Progenitor cell of endocrine pancreas (in vitro differentiated cells): Measurements from ENCODE around the gene DBF4B. TPM values are rescaled to one million over a fixed set of nuclear protein-coding genes. Genes with fewer than 3 reads are reported as not detected.

ENCODE experiments used
- DNase-seq: peaks from one replicate; pipeline ENCODE4 v3.0.0; 2021; ENCODE audit warnings: low spot score; ENCODE audit not compliant: unreplicated experiment
- H3K27ac Mint-ChIP-seq: 2 replicates; pipeline ENCODE4 v1.8.0; 2021; ENCODE audit warnings: mild to moderate bottlenecking, moderate library complexity, mixed read lengths
- H3K27me3 Mint-ChIP-seq: 2 replicates; pipeline ENCODE4 v1.8.0; 2021; ENCODE audit warnings: mixed read lengths
- H3K36me3 Mint-ChIP-seq: 2 replicates; pipeline ENCODE4 v1.8.0; 2022; ENCODE audit warnings: mixed read lengths; ENCODE audit not compliant: insufficient read depth
- H3K4me1 Mint-ChIP-seq: 2 replicates; pipeline ENCODE4 v1.8.0; 2021; ENCODE audit warnings: low read depth, mixed read lengths
- H3K4me3 Mint-ChIP-seq: 2 replicates; pipeline ENCODE4 v1.8.0; 2021; ENCODE audit warnings: low read depth, mild to moderate bottlenecking, moderate library complexity, mixed read lengths
- H3K9me3 Mint-ChIP-seq: 2 replicates; pipeline ENCODE4 v1.8.0; 2021; ENCODE audit warnings: low read depth, mixed read lengths
- total RNA-seq: library from RNA; stranded (reverse); gene quantifications from 2 replicates; pipeline ENCODE4 v1.2.1, GENCODE V29; 2021
- TF ChIP-seq, protein P1 (sequence below): fragments of 200-600 bp; sonication (generic); IDR thresholded peaks from one replicate; pipeline ENCODE4 v1.5.0; 2021; ENCODE audit warnings: antibody characterized with exemption, mild to moderate bottlenecking; ENCODE audit not compliant: unreplicated experiment

Gene DBF4B
- total RNA-seq, 1 donor from 2014 or later: 27.2 TPM

DNA sequence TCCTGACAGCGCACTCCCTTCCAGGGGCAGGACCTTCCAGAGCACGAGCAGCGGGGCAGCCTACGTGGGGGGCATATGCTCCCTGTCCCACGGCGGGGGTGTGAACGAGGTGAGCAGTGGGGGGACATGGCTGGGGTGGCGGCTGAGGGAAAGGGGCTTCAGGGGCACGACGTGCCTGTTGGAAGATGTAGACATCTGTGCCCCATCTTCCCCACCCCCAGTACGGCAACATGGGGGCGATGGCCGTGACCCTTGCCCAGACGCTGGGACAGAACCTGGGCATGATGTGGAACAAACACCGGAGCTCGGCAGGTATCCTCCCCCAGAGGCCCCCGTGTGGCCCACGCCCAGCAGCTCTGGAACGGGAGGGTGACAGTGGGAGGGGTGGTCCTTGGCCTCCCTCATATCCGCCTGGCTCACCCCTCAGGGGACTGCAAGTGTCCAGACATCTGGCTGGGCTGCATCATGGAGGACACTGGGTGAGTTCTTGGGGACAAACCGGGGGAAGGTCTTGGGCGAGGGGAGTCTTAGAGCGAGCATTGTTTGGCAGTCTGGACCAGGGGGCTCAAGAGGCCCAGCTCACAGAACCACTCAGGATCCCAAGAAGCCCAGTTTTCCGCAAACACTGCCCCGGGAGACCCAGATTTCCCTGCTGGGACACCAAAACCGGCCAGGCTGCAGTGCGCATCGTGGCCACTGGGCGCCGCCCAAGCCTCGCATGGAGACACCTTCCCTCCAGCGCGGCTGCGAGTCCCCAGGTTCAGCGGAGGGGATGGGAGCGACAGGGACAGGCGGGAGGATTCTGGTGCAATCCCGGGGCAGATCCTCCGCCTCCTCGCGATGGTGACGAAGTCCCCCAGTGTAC, 66.0 kb downstream of the DBF4B start:
- peaks cover 23% of the 10 kb centered on the region for H3K27me3 Mint-ChIP-seq
- DNase-seq: peak; percentile 92
- no peaks in the 10 kb centered on the region for H3K9me3 Mint-ChIP-seq
- H3K27ac Mint-ChIP-seq: peak overlapping the region; percentile 73
- H3K4me3 Mint-ChIP-seq: peak overlapping the region; percentile 78
- TF ChIP-seq, protein P1, sequence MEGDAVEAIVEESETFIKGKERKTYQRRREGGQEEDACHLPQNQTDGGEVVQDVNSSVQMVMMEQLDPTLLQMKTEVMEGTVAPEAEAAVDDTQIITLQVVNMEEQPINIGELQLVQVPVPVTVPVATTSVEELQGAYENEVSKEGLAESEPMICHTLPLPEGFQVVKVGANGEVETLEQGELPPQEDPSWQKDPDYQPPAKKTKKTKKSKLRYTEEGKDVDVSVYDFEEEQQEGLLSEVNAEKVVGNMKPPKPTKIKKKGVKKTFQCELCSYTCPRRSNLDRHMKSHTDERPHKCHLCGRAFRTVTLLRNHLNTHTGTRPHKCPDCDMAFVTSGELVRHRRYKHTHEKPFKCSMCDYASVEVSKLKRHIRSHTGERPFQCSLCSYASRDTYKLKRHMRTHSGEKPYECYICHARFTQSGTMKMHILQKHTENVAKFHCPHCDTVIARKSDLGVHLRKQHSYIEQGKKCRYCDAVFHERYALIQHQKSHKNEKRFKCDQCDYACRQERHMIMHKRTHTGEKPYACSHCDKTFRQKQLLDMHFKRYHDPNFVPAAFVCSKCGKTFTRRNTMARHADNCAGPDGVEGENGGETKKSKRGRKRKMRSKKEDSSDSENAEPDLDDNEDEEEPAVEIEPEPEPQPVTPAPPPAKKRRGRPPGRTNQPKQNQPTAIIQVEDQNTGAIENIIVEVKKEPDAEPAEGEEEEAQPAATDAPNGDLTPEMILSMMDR: peak; percentile 97
- no peaks in the 10 kb centered on the region for H3K36me3 Mint-ChIP-seq
- H3K4me1 Mint-ChIP-seq: no peaks in the 10 kb centered on the region

DNA sequence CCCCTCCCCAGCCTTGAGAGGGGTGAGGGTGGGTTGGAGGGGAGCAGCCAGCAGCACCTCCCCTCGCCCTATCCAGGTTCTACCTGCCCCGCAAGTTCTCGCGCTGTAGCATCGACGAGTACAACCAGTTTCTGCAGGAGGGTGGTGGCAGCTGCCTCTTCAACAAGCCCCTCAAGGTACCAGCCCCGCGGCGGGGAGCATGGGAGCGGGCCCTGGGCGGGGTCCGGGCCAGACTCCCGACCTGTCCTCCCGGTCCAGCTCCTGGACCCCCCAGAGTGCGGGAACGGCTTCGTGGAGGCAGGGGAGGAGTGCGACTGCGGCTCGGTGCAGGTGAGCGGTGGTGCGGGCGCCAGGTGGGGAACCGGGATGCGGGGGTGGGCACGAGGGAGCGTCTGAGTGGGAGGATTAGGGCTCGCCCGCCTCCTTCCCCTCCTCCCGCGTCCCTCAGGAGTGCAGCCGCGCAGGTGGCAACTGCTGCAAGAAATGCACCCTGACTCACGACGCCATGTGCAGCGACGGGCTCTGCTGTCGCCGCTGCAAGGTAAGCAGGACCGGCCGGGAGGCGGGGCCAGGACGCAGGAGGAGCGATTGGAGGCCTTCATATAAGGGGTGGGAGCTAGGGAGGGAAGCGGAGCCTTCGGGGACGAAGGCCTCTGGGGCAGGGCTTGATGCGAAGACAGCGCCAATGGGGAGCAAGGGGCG, 66.8 kb downstream of the DBF4B start:
- no peaks in the 10 kb centered on the region for H3K9me3 Mint-ChIP-seq
- H3K36me3 Mint-ChIP-seq: no peaks in the 10 kb centered on the region
- peaks cover 27% of the 10 kb centered on the region for H3K27me3 Mint-ChIP-seq
- TF ChIP-seq, protein P1: no peak
- peak overlapping the region; percentile 78 for H3K4me3 Mint-ChIP-seq
- H3K4me1 Mint-ChIP-seq: no peaks in the 10 kb centered on the region
- peak; percentile 97 for DNase-seq
- no peak overlapping the region for H3K27ac Mint-ChIP-seq

DNA sequence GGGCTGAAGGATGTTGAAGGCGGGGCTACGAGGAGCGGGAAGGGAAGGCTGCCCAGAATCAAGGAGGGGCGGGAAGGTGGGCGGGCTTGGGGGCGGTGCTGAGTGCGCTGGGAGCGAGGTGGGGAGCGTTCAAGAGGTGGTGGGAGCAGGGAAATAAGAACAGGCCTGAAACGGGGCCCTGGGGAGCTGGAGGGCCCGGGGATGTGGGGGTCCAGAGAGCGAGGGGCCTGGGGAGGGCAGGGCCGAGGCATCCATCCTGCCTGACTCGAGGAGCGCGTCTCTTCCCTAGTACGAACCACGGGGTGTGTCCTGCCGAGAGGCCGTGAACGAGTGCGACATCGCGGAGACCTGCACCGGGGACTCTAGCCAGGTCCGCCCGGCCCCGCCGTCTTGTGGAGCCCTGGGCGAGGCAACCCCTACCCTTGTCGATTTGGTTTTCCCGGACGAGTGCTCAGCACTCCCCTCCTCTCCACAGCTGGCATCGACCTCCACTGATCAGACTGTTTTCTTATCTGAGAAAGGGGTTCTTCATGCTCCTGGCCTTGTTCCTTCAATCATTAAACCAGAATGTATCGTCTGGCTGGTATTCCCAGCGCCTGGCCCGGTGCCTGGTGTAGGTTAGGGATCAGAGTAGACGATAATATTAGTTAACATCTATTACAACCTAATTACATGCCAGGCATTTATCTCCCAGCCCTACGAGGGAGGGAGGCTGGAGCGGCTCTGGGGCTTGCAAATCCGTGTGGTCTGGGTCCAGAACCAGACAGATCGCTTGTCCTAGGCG, 67.6 kb downstream of the DBF4B start:
- Mint-ChIP-seq H3K4me3 (peak overlapping the region; percentile 78), H3K27ac (no peak overlapping the region), H3K36me3 (no peaks in the 10 kb centered on the region), H3K4me1 (no peaks in the 10 kb centered on the region), H3K9me3 (no peaks in the 10 kb centered on the region), H3K27me3 (peaks cover 33% of the 10 kb centered on the region)
- no peak for DNase-seq
- TF ChIP-seq, protein P1: no peak

DNA sequence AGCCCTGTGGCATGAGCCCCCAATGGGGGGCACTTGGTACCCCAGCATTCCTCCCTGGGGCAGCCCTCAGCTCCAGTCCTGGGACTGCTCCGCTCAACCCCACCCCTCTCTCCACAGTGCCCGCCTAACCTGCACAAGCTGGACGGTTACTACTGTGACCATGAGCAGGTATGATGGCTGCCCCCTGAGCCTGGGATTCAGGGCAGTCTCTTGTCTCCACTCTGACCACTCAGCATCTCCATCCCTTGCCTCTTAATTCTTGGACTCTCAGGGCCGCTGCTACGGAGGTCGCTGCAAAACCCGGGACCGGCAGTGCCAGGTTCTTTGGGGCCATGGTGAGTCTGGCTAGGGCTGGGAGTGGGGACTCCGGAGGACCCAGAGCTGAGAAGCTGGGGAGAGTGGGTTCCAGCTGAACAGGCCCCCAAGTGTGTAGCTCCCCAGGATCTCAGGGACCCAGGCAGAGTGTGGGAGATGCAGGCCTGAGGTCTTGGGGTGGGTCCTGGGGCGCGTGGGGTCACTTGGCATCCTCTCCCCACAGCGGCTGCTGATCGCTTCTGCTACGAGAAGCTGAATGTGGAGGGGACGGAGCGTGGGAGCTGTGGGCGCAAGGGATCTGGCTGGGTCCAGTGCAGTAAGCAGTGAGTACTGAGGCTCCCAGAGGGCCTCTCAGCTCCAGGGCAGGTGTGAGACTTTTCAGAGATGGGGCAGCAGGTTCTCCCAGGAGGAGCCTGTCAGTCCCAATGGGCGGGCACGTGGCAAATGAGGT, 68.3 kb downstream of the DBF4B start:
- Mint-ChIP-seq H3K4me3 (peak overlapping the region; percentile 17), H3K36me3 (no peaks in the 10 kb centered on the region), H3K27me3 (peaks cover 34% of the 10 kb centered on the region), H3K4me1 (no peaks in the 10 kb centered on the region), H3K9me3 (no peaks in the 10 kb centered on the region), H3K27ac (no peak overlapping the region)
- TF ChIP-seq, protein P1: no peak
- DNase-seq: no peak
